MG63 (cell line): ENCODE measurements around the gene IFNA6. TPM values are rescaled to one million over a fixed set of nuclear protein-coding genes. Genes with fewer than 3 reads are reported as not detected.

Experiments used
- DNase-seq: peaks from one replicate; pipeline ENCODE4 v3.0.0-alpha.2; 2020
- H3K27me3 ChIP-seq: fragments of 250-450 bp; sonication (Bioruptor Pico); 2 replicates; pipeline ENCODE4 v1.5.1; 2020; ENCODE audit warnings: mild to moderate bottlenecking, moderate library complexity
- H3K36me3 ChIP-seq: fragments of 250-450 bp; sonication (Bioruptor Pico); 2 replicates; pipeline ENCODE4 v1.5.1; 2020; ENCODE audit warnings: mild to moderate bottlenecking, moderate library complexity
- H3K4me3 ChIP-seq: fragments of 250-450 bp; sonication (Bioruptor Pico); 2 replicates; pipeline ENCODE4 v1.5.1; 2020; ENCODE audit warnings: mild to moderate bottlenecking, moderate library complexity
- H3K9me3 ChIP-seq: fragments of 250-450 bp; sonication (Bioruptor Pico); 2 replicates; pipeline ENCODE4 v1.5.1; 2020; ENCODE audit warnings: mild to moderate bottlenecking, moderate library complexity
- total RNA-seq: library from RNA; depleted of rRNA; stranded (reverse); fragments of >200 nt; shearing (Covaris generic); gene quantifications from 2 replicates; pipeline ENCODE4 v1.2.3, GENCODE V29; 2014; ENCODE audit warnings: low replicate concordance

The IFNA6 gene
- total RNA-seq, 1 experiment from 2014 or later: not detected

DNA sequence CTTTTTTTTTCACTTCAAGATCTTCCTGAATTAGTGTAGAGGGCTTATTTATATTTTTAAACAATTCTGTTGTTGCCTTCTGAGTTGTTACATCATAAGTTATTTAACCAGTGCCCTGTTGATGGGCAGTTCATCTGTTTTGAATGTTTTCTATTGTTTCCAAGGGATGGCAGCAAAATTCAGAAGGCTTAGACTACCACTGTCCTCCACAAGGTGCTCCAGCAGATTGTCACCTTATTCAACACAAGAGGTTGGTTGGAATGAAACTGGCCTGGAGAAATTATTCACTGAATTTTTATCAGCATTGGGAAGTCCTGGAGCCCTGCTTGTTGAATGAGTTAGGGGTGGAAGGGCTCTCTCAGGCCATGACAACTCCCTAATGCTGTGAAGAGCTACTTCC is 14.2 kb downstream of the IFNA6 start:
- Histone ChIP-seq H3K4me3 (no peak overlapping the region), H3K36me3 (peaks cover 37% of the 10 kb centered on the region), H3K9me3 (no peaks in the 10 kb centered on the region), H3K27me3 (no peaks in the 10 kb centered on the region)
- no peak for DNase-seq

- H3K4me3 ChIP-seq: peak within 1 kb of the TSS; percentile 98
- peak; percentile 100 for DNase-seq
- H3K36me3 ChIP-seq: peaks cover 52% of the 10 kb centered on the region
- no peaks in the 10 kb centered on the region for H3K27me3 ChIP-seq
- H3K9me3 ChIP-seq: no peaks in the 10 kb centered on the region
These were observed 15.7 kb downstream of the IFNA6 start, which contains the start of gene KLHL9 for GRCh38 chr9:21334701-21335632. Gene KLHL9 (minus strand): TSS chr9:21335404. CDS start chr9:21334859, 545 bp downstream.

GRCh38 chr9:21333226-21333625 is 17.5 kb downstream of the IFNA6 start:
- peaks cover 65% of the 10 kb centered on the region for H3K36me3 ChIP-seq
- H3K4me3 ChIP-seq: peak overlapping the region; percentile 98
- no peak for DNase-seq
- H3K9me3 ChIP-seq: no peaks in the 10 kb centered on the region
- no peaks in the 10 kb centered on the region for H3K27me3 ChIP-seq

GRCh38 chr9:21331676-21332402 is 18.8 kb downstream of the IFNA6 start:
- Histone ChIP-seq H3K4me3 (peak overlapping the region; percentile 98), H3K27me3 (no peaks in the 10 kb centered on the region), H3K9me3 (no peaks in the 10 kb centered on the region), H3K36me3 (peaks cover 78% of the 10 kb centered on the region)
- peak; percentile 55 for DNase-seq

DNA sequence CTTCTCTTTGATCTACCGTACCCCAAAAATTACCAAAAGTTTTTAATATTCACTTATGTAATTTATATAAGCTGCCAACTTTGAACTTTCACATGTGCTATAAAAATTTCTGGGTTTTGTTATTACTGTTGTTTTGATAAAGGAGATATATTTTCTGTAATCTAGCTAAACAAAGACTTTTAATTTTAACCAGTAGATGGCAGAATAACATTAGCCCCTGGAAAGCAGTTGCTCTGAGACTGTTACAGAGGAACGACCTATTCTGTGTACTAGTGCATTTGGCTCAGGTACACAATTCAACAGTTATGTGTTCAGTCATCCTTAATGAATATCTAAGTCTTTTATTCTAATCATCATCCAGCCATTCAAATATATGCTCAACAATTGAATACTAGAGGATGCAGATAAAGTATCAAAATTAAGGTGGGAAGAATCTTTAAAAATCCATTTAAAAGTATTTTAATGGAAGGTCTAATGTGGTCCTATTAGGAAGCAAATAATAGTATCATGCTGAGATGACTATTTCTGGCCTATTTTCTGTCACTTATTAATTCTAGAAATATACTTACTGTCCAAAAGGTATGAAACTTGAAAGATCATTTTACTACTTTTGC is 24.1 kb downstream of the IFNA6 start:
- no peaks in the 10 kb centered on the region for H3K9me3 ChIP-seq
- no peak for DNase-seq
- H3K27me3 ChIP-seq: no peaks in the 10 kb centered on the region
- H3K36me3 ChIP-seq: peaks cover 92% of the 10 kb centered on the region
- H3K4me3 ChIP-seq: no peak overlapping the region

DNA sequence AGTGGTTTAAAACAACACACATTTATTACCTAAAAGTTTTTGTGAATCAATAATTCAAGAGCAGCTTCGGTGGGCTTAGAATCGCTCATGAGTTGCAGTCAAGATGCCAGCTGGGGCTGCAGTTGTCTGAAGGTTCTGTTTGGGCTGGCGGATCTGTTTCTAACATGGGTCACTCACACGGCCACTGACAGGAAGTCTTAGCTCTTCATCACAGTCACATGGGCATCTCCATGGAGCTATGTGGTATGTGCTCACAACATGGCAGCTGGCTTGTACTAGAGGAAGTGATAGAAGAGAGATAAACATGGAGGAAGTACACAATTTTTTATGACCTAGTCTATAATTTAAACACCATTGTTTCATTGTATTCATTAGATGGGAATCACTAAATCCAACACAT is 26.6 kb downstream of the IFNA6 start:
- no peak for DNase-seq

DNA sequence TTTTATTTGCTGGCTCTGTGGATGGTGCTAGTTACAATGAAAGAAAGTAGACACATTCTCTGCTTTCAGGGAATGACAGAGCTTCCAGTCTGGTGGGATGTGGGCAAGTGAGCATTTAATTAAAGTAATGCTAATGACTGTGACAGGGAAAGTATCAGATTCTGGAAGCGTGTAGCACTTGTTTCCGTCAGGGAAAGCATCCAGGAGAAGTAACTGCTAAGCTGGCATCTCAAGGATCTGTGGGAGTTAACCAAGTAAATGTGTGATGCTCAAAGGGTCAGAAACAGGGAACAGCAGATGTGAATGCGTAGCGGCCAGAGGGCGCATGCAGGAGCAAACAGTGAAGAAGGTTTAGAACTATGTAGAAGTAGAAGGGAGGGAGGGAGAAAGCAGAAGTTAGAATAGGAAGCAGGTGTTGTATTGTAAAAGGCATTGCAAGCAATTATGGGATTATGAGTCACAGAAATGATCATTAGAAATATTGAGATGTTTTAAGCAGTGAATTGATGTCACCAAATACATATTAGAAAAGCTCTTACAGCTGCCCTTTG is 27.7 kb downstream of the IFNA6 start:
- H3K36me3 ChIP-seq: peaks cover 69% of the 10 kb centered on the region
- H3K9me3 ChIP-seq: no peaks in the 10 kb centered on the region
- no peak for DNase-seq
- no peak overlapping the region for H3K4me3 ChIP-seq
- H3K27me3 ChIP-seq: no peaks in the 10 kb centered on the region

More for the DNA sequence above, 26.6 kb downstream of the IFNA6 start:
- no peaks in the 10 kb centered on the region for H3K27me3 ChIP-seq
- peaks cover 78% of the 10 kb centered on the region for H3K36me3 ChIP-seq
- H3K4me3 ChIP-seq: no peak overlapping the region
- H3K9me3 ChIP-seq: no peaks in the 10 kb centered on the region

GRCh38 chr9:21320465-21320864 is 30.2 kb downstream of the IFNA6 start:
- Histone ChIP-seq H3K36me3 (peaks cover 46% of the 10 kb centered on the region), H3K4me3 (no peak overlapping the region), H3K27me3 (peaks cover 2% of the 10 kb centered on the region; the same call in 1 of the 2 replicates), H3K9me3 (no peaks in the 10 kb centered on the region)
- no peak for DNase-seq

- DNase-seq: peak; percentile 73
- Histone ChIP-seq H3K27me3 (peaks cover 11% of the 10 kb centered on the region), H3K36me3 (peaks cover 24% of the 10 kb centered on the region), H3K9me3 (no peaks in the 10 kb centered on the region), H3K4me3 (no peak overlapping the region)
These were observed 32.4 kb downstream of the IFNA6 start for GRCh38 chr9:21317956-21318923.

DNA sequence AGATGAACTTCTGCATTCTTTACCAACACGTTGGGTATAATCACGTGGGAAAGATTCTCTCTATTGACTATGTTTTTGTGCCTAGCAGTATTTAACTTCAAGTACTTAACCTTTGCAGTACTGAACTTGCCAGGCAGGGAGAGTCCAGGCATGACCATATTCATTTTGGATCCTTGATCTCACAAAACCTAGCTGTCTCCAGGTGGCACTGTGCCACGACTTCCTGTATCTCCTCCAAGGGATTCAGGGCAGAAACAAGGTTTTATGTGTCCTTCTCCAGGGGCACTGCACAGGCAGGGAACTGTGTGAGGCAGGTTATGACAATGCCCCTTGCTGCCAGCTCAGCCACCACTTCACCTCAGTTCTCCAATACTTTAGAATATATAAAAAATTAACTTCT is 33.8 kb downstream of the IFNA6 start:
- H3K36me3 ChIP-seq: peaks cover 10% of the 10 kb centered on the region
- peaks cover 11% of the 10 kb centered on the region for H3K27me3 ChIP-seq
- peak; percentile 81 for DNase-seq
- no peaks in the 10 kb centered on the region for H3K9me3 ChIP-seq
- H3K4me3 ChIP-seq: no peak overlapping the region

DNA sequence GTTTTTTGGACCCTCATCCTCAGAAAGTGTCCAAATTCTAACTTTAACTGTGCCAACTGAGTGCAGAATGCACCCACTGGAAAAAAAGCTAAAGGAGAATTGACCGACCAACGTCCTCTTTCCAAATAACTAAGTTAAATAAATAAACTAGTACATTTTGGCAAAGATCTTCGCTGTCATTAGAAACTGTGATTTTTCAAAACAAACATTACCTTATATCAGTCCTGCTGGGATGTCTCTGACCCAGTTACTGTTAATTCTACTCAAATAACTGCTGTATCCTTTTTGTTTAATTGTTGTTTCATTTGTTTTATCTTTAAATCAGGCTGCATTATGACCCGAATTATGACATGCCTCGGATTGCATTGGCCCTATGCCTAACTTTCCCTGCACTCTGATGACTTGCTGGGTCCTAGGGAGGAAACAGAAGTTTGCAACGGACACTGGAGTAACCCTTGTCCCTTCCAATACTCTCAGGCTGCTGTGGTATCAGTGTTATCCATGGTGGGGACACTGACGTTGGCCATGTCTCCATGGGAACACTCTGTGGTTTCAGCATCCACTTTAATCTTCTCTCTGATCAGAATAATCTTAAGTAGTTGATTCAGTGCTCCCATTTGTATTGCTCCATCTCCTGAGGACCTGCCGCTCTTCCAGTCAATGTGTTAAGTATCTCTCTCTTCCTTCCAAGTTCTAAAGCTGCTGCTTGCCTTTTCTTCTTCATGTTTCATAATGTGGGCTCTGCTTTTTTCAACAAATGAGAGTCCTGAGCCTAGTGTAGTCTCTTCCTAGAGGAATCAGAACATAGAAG is 34.5 kb downstream of the IFNA6 start:
- no peaks in the 10 kb centered on the region for H3K9me3 ChIP-seq
- peaks cover 11% of the 10 kb centered on the region for H3K27me3 ChIP-seq
- DNase-seq: peak; percentile 58
- no peak overlapping the region for H3K4me3 ChIP-seq
- peaks cover 4% of the 10 kb centered on the region for H3K36me3 ChIP-seq

DNA sequence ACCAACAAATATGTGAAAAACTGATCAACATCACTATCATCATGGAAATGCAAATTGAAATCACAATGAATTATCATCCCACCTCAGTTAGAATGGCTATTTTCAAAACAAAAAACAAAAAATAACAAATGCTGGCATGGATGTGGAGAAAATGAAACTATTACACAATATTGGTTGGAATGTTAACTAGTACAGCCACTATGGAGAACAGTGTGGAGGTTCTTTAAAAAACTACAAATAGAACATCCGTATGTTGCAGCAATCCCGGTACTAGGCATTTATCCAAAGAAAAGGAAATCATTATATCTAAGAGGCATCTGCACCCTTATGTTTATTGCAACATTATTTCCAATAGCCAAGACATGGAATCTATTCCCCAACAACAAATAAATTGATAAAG is 36.5 kb downstream of the IFNA6 start:
- H3K9me3 ChIP-seq: no peaks in the 10 kb centered on the region
- no peak for DNase-seq
- peaks cover 18% of the 10 kb centered on the region for H3K27me3 ChIP-seq
- H3K36me3 ChIP-seq: no peaks in the 10 kb centered on the region
- no peak overlapping the region for H3K4me3 ChIP-seq

GRCh38 chr9:21311889-21312288 is 38.8 kb downstream of the IFNA6 start:
- peaks cover 40% of the 10 kb centered on the region for H3K27me3 ChIP-seq
- no peak overlapping the region for H3K4me3 ChIP-seq
- DNase-seq: peak; percentile 52
- H3K9me3 ChIP-seq: no peaks in the 10 kb centered on the region
- no peaks in the 10 kb centered on the region for H3K36me3 ChIP-seq

GRCh38 chr9:21305213-21305612 is 45.5 kb downstream of the IFNA6 start, which contains the start of gene IFNA5:
Gene IFNA5 (minus strand): TSS chr9:21305313. CDS start chr9:21305256, 57 bp downstream.
- Histone ChIP-seq H3K27me3 (peaks cover 87% of the 10 kb centered on the region), H3K9me3 (no peaks in the 10 kb centered on the region; the same call in 1 of the 2 replicates), H3K4me3 (no peak within 1 kb of the TSS), H3K36me3 (no peaks in the 10 kb centered on the region)
- DNase-seq: no peak
